ENCODE results near the gene OMA1.

OMA1 gene

GRCh38 chr1:58480191-58480590, 66.3 kb downstream of the OMA1 start:
- Histone ChIP-seq H3K4me3 (no peak overlapping the region), H3K4me1 (no peaks in the 10 kb centered on the region), H3K27me3 (no peaks in the 10 kb centered on the region), H3K36me3 (peaks cover 0 to 32% (median 25%) of the 10 kb centered on the region in 3 donors), H3K9me3 (no peaks in the 10 kb centered on the region), H3K27ac (no peak overlapping the region)
- TF ChIP-seq CTCF (IDR thresholded peaks at IDR 0.05) = no peak
- intact Hi-C loops (cut with DNase I; ENCODE audit: low total_unique reads) = no loop called here
- no peak for DNase-seq

- Histone ChIP-seq H3K4me3 (no peak overlapping the region), H3K4me1 (no peaks in the 10 kb centered on the region), H3K27ac (no peak overlapping the region), H3K9me3 (no peaks in the 10 kb centered on the region), H3K27me3 (no peaks in the 10 kb centered on the region), H3K36me3 (peaks cover 0 to 23% (median 11%) of the 10 kb centered on the region in 3 donors)
- intact Hi-C loops (cut with DNase I; ENCODE audit: low total_unique reads) = no loop called here
- TF ChIP-seq CTCF (IDR thresholded peaks at IDR 0.05) = no peak
- no peak for DNase-seq
These were observed 69.1 kb downstream of the OMA1 start for GRCh38 chr1:58477390-58477789.

- no peaks in the 10 kb centered on the region for H3K4me1 ChIP-seq
- no peak overlapping the region for H3K27ac ChIP-seq
- no peak for TF ChIP-seq CTCF (IDR thresholded peaks at IDR 0.05)
- no peaks in the 10 kb centered on the region for H3K27me3 ChIP-seq
- no peaks in the 10 kb centered on the region for H3K9me3 ChIP-seq
- DNase-seq = no peak
- peaks cover 0 to 12% (median 6%) of the 10 kb centered on the region in 3 donors for H3K36me3 ChIP-seq
- intact Hi-C loops (cut with DNase I; ENCODE audit: low total_unique reads) = no loop called here
- H3K4me3 ChIP-seq = no peak overlapping the region
These were observed 70.3 kb downstream of the OMA1 start for GRCh38 chr1:58476179-58476578.

GRCh38 chr1:58469476-58469875, 77.0 kb downstream of the OMA1 start:
- Histone ChIP-seq H3K4me1 (no peaks in the 10 kb centered on the region), H3K27me3 (no peaks in the 10 kb centered on the region), H3K36me3 (peaks cover 0 to 19% (median 3%) of the 10 kb centered on the region in 3 donors), H3K27ac (no peak overlapping the region), H3K9me3 (no peaks in the 10 kb centered on the region), H3K4me3 (no peak overlapping the region)
- intact Hi-C loops (cut with DNase I; ENCODE audit: low total_unique reads) = no loop called here
- TF ChIP-seq CTCF (IDR thresholded peaks at IDR 0.05) = no peak
- DNase-seq = no peak

GRCh38 chr1:58469016-58469415, 77.5 kb downstream of the OMA1 start:
- intact Hi-C loops (cut with DNase I; ENCODE audit: low total_unique reads) = no loop called here
- no peaks in the 10 kb centered on the region for H3K9me3 ChIP-seq
- TF ChIP-seq CTCF (IDR thresholded peaks at IDR 0.05) = no peak
- H3K4me1 ChIP-seq = no peaks in the 10 kb centered on the region
- H3K4me3 ChIP-seq = no peak overlapping the region
- no peak overlapping the region for H3K27ac ChIP-seq
- DNase-seq = no peak
- H3K27me3 ChIP-seq = no peaks in the 10 kb centered on the region
- H3K36me3 ChIP-seq = peaks cover 0 to 19% (median 3%) of the 10 kb centered on the region in 3 donors

GRCh38 chr1:58468612-58469011, 77.9 kb downstream of the OMA1 start:
- no peak for TF ChIP-seq CTCF (IDR thresholded peaks at IDR 0.05)
- no peak for DNase-seq
- H3K4me3 ChIP-seq = no peak overlapping the region
- H3K4me1 ChIP-seq = no peaks in the 10 kb centered on the region
- peaks cover 0 to 19% (median 3%) of the 10 kb centered on the region in 3 donors for H3K36me3 ChIP-seq
- no peaks in the 10 kb centered on the region for H3K27me3 ChIP-seq
- intact Hi-C loops (cut with DNase I; ENCODE audit: low total_unique reads) = no loop called here
- no peak overlapping the region for H3K27ac ChIP-seq
- no peaks in the 10 kb centered on the region for H3K9me3 ChIP-seq

Data from tibial artery (tissue), 4 donors.